PFSK-1 (cell line): ENCODE data around the gene MYO1E.

Experiments
- FOXP2 ChIP-seq: optimal IDR thresholded peaks from 2 replicates; pipeline ENCODE3; 2011; ENCODE audit warnings: borderline replicate concordance, control low read depth, inconsistent platforms; ENCODE audit not compliant: insufficient read depth; ENCODE audit errors: extremely low read length, extremely low read depth
- POLR2AphosphoS5 ChIP-seq: IDR thresholded peaks from 2 replicates; pipeline ENCODE4 v1.6.1; 2012; ENCODE audit warnings: low read depth, mild to moderate bottlenecking, control low read depth, low read length, moderate library complexity
- REST ChIP-seq, 2 experiments: IDR thresholded peaks; 2 replicates each; pipeline versions ENCODE4 v1.6.1 to v1.8.0; 2011 to 2012; ENCODE audit warnings: low read depth in 2 of 2, low read length in 2 of 2, control low read depth in 1 of 2, inconsistent platforms in 1 of 2, mild to moderate bottlenecking in 1 of 2, moderate library complexity in 1 of 2; ENCODE audit not compliant: insufficient read depth in 1 of 2
- SIN3A ChIP-seq: IDR thresholded peaks from 2 replicates; pipeline ENCODE4 v1.6.1; 2012; ENCODE audit warnings: mild to moderate bottlenecking, low read length, moderate library complexity, borderline replicate concordance; ENCODE audit not compliant: insufficient read depth
- TAF1 ChIP-seq: IDR thresholded peaks from 2 replicates; pipeline ENCODE4 v1.6.1; 2012; ENCODE audit warnings: low read length, control low read depth, borderline replicate concordance; ENCODE audit not compliant: insufficient read depth

Gene MYO1E

DNA sequence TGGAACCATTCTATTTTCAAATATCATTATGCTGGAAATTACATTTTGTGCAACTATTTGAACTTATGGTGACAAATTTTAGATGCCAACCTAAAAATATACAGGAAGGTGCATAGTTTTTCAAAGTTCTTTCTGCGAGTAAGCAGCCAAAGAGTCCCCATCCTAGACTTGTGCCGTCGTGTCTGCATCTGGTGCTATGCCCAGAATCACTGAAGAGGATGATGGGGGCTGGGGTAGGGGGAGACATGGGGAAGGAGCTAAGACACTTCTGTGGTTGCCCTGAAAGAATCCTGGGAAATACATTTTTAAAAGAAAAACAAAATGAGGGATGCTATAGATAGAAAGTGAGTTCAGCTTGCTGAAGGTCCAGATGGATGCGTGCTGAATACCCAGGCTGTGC is 44.1 kb upstream of the MYO1E start:
- TF ChIP-seq REST (IDR thresholded peaks at IDR 0.05; ENCODE audit: insufficient read depth in 1 of 2, low read depth in 2 of 2, low read length in 2 of 2) (no peak), FOXP2 (no peak), SIN3A (no peak), TAF1 (no peak), POLR2AphosphoS5 (no peak)

- TF ChIP-seq REST (IDR thresholded peaks at IDR 0.05; ENCODE audit: insufficient read depth in 1 of 2, low read depth in 2 of 2, low read length in 2 of 2) (no peak), POLR2AphosphoS5 (no peak), SIN3A (no peak), FOXP2 (no peak), TAF1 (no peak)
These were observed 40.9 kb upstream of the MYO1E start for GRCh38 chr15:59413577-59413976.

- no peak for TF ChIP-seq REST (IDR thresholded peaks at IDR 0.05; ENCODE audit: insufficient read depth in 1 of 2, low read depth in 2 of 2, low read length in 2 of 2)
- no peak for TF ChIP-seq FOXP2
- no peak for TF ChIP-seq TAF1
- TF ChIP-seq SIN3A, result no peak
These were observed 37.8 kb upstream of the MYO1E start for GRCh38 chr15:59410391-59410896.

DNA sequence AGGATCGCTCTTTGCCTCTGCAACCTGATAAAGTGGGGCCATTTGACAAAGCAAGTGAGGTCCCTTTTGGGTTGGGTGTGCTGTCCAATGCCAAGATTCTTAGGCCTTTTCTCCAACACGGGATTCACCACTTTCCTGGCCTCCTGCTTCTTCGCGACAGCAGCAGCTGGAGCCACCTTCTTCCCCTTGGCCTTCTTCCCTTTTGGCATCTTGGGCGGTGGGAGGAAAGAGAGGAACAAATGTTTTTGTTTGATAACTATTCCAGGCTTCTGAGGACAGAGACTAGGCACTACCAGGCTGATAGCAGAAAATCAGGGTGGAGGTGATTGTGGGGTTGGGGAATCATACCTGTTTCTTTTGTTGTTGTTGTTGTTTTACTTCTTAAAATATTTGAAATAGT is 35.3 kb upstream of the MYO1E start:
- no peak for TF ChIP-seq SIN3A
- no peak for TF ChIP-seq POLR2AphosphoS5
- TF ChIP-seq REST (IDR thresholded peaks at IDR 0.05; ENCODE audit: insufficient read depth in 1 of 2, low read depth in 2 of 2, low read length in 2 of 2), result no peak
- TF ChIP-seq TAF1, result no peak
- TF ChIP-seq FOXP2, result no peak

DNA sequence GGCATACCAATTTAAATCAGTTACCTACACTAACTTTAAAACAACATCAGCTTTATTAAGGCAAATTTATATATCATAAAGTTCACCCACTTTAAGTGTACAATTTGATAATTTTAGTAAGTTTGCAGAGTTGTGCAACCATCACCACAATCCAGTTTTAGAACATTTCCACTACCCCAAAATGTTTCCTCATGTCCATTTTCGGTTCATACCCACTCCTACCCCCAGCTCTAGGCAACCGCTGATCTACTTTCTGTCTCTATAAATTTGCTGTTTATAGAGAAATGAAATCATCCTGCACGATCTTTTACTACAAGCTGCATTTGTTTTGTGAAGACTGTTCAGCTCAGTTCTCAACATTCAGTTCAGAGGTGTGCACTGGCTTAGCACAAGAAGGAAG is 33.8 kb upstream of the MYO1E start:
- TF ChIP-seq REST (IDR thresholded peaks at IDR 0.05; ENCODE audit: insufficient read depth in 1 of 2, low read depth in 2 of 2, low read length in 2 of 2) (no peak), FOXP2 (no peak), TAF1 (no peak), SIN3A (no peak), POLR2AphosphoS5 (no peak)
